ENCODE results near the gene PVALEF. TPM values are rescaled to one million over a fixed set of nuclear protein-coding genes. Genes with fewer than 3 reads are reported as not detected.

The PVALEF gene
- total and polyA plus RNA-seq, 11 donors: not detected

- Histone ChIP-seq H3K4me3 (no peak overlapping the region), H3K4me1 (peaks cover 0 to 43% (median 12%) of the 10 kb centered on the region in 12 donors), H3K27ac (peak overlapping the region in 11 of 12 donors; percentile 26 to 76 (median 64)), H3K27me3 (no peaks in the 10 kb centered on the region), H3K9me3 (no peaks in the 10 kb centered on the region), H3K36me3 (peaks cover 0 to 38% (median 3%) of the 10 kb centered on the region in 9 donors)
- WGBS, 4 donors: 73 to 80% (median 76%) methylated on average over 28 to 37 of the region's 37 CpGs
- peak; percentile 39 to 87 (median 79) for DNase-seq
- intact Hi-C loops (cut with DNase I): loop anchor here in 1 of 10 donors (5.0 kb wide), 1 partner anchor 48 kb away; no protein-coding TSS in a partner anchor
- ATAC-seq: peak; percentile 80 to 90 (median 87)
- TF ChIP-seq CTCF (IDR thresholded peaks at IDR 0.05): no peak
- no peak for TF ChIP-seq POLR2A (IDR thresholded peaks at IDR 0.05)
Observed at GRCh38 chr17:81194941-81195901, 29.9 kb downstream of the PVALEF start.

- Histone ChIP-seq H3K27ac (peak overlapping the region in 7 of 12 donors; percentile 8 to 76 (median 67)), H3K4me3 (no peak overlapping the region), H3K27me3 (no peaks in the 10 kb centered on the region), H3K9me3 (no peaks in the 10 kb centered on the region), H3K4me1 (peaks cover 0 to 43% (median 12%) of the 10 kb centered on the region in 12 donors), H3K36me3 (peaks cover 0 to 36% (median 3%) of the 10 kb centered on the region in 9 donors)
- TF ChIP-seq CTCF (IDR thresholded peaks at IDR 0.05) (no peak), POLR2A (IDR thresholded peaks at IDR 0.05) (no peak)
- ATAC-seq (no peak), DNase-seq (no peak)
- WGBS, 4 donors: 85 to 91% (median 90%) methylated on average over 6 to 14 of the region's 14 CpGs
- intact Hi-C loops (cut with DNase I): no loop called here
Observed at GRCh38 chr17:81195941-81196495, 30.7 kb downstream of the PVALEF start.

- DNase-seq (peak in 1 of 5 donors; percentile 40), ATAC-seq (peak in 1 of 4 donors; percentile 55)
- H3K4me3 ChIP-seq: peak overlapping the region in 7 of 12 donors; percentile 22 to 44 (median 31)
- peak overlapping the region in 9 of 12 donors; percentile 25 to 71 (median 50) for H3K27ac ChIP-seq
- WGBS, 4 donors: 76 to 87% (median 83%) methylated on average over 23 to 45 of the region's 45 CpGs
- H3K9me3 ChIP-seq: no peaks in the 10 kb centered on the region
- intact Hi-C loops (cut with DNase I): no loop called here
- no peak for TF ChIP-seq POLR2A (IDR thresholded peaks at IDR 0.05)
- peak in 3 of 12 donors; percentile 8 to 33 (median 14) for TF ChIP-seq CTCF (IDR thresholded peaks at IDR 0.05)
- H3K36me3 ChIP-seq: peaks cover 0 to 31% (median 3%) of the 10 kb centered on the region in 9 donors
- no peaks in the 10 kb centered on the region for H3K27me3 ChIP-seq
- peaks cover 0 to 43% (median 12%) of the 10 kb centered on the region in 12 donors for H3K4me1 ChIP-seq
Observed at GRCh38 chr17:81196505-81197408, 31.4 kb downstream of the PVALEF start.

All from heart left ventricle (tissue), 16 donors.